Germinal center (tissue), 1 donor: ENCODE measurements around the gene SFXN2.
A peak's percentile ranks its signal among the peaks of the same experiment; 100 is the strongest.
"Not testable (repeated sequence)": the region's sequence is repeated elsewhere in the genome, so short reads cannot be mapped to it uniquely, and the experiment has no call there.

ENCODE experiments used
- DNase-seq: peaks from one replicate; pipeline ENCODE4 v3.0.0; 2012; ENCODE audit warnings: mixed read lengths, low spot score

Gene SFXN2

DNA sequence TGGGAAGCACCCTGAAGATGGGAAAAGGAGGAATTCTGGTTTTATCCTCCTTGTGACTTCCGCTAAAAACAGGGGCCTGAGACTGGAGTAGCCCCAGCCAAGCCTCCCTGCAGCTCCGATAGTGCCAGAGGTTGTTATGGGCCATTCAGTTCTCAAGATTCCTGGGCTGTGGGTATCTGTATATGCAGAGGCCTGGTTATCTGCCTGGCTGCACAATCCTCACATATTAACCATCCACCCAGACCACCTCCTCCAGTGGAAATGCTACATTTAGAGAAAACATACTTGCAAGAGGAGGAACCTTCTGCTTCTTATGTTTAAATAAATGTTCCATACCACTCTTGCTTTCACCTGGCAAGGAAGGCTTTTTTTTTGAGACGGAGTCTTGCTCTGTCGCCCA, 34.8 kb upstream of the SFXN2 start:
- no peak for DNase-seq

DNA sequence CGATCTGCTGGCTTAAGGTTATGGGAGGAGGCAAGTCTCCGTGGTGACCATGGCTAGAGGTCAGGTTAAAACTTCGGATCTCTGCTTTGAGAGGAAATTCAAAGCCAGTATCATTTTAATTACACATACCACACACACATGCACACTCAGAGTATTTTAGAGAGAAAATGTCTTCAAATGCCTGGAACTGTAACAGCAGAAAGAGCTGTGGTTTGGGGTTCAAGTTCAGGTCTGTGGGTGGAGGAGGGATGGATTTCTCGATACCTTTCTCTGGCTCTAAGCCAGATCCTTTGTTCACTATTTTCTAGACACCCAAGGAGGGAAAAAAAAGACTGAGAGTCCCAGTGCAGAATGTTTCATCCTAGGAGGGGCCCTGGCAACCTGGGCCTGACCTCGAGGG, 32.7 kb upstream of the SFXN2 start:
- DNase-seq, result no peak

DNA sequence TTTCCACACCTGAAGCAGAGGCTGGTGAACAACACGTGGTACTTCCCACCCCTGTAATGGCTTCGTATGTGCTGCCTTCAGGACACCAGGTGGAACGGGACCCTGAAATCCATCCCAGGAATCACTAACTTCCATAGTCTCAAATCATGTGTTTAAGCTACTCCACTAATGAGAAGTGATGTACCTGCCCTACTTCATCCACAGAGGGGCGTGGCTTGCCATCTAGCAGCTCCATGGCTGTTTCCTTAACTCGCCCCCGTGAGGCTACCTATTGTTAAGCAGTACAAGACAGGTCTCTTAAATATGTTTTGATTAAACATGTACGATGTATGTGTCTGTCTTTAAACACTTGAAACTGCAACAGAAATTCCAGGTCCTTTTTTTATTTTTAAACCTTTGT, 32.0 kb upstream of the SFXN2 start:
- DNase-seq, result no peak

DNA sequence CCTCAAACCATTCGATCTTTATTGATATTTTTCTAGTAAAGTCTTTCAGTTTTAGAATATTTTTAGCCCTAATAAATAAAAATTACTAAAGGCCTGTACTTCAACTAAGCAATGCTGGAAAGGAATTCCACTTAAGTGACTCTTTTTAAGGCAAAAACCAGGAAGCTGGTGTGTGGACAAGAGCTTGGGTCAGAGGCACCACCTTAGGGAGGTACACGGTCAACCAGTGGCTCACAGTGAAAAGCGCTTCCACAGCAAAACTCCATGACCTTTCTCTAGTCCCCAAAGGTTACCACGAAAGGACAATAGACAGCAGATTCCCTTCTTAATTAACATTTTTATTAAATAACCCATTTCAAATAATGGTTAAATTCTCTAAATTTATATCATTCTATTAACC, 31.5 kb upstream of the SFXN2 start:
- no peak for DNase-seq

DNA sequence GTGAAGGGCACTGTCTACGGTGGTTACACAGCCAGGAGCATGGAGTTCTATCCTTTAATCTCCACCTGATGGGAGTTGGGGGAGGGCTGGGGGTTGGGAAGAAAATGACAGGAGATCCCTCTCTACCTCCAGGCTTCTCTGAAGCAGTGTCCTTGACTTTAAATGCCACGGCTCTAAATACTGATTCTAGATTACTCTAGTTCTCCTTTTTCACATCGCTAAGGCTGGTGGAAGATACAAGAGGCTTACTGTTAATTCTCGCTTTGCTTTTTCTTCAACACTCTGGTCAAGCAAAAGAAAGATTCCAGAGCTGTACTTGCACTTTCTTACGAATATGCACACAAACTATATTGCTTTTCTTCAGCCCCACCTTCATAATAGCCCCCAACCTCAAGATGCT, 30.7 kb upstream of the SFXN2 start:
- DNase-seq, result no peak

DNA sequence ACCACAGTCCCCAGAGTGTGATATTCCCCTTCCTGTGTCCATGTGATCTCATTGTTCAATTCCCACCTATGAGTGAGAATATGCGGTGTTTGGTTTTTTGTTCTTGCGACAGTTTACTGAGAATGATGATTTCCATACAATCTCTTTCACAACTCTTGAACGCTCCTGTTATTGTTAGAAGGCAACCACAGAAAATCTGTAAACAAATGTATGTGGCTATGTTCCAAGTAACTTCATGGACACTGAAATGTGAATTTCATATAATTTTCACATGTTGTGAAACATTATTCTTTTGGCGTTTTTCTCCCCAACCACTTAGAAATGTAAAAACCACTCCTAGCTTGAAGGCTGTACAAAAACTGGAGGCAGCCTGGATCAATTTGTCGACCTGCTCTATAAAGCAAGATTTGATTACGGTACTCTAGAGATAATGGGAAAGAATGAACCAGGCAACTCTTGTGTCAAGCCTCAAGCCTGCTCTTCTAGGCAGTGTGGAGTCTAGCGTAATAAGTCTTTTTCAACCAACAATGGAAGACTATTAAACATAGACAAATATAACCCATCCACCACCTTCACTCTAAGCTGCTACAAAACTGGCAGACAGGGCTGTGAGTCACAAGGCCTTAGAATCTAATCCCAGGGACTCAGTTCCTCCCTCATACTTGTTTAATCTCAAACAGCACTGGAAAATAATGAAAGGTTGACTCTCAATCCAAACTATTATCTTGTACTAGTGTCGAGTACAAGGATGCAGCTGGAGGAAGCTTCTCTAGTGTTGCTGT, 23.0 kb upstream of the SFXN2 start:
- DNase-seq, result no peak

DNA sequence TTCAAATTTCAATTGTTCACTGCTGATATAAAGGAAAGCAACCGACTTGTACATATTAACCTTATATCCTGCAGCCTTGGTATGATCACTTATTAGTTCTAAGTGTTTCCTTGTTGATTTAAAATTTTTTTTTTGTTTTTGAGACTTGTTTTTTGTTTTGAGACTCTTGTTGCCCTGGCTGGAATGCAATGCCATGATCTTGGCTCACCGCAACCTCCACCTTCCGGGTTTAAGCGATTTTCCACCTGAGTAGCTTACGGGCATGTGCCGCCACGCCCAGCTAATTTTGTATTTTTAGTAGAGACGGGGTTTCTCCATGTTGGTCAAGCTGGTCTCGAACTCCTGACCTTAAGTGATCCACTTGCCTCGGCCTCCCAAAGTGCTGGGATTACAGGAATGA, 19.0 kb upstream of the SFXN2 start:
- DNase-seq, result not testable (repeated sequence)

DNA sequence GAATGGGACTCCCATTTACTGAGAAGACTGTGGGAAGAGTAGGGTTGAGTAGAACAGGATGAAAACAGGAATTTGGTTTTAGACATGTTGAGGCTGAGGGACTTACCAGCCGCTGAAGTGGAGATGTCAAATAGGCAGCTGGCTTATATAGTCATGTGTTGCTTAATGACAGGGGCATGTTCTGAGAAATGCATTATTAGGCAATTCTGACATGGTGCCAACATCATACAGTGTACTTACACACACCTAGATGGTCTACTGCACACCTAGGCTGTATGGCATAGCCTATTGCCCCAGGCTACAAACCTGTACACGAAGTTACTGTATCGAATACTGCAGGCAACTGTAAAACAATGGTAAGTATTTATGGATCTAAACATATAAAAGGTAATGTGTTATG, 17.7 kb upstream of the SFXN2 start:
- DNase-seq, result no peak

DNA sequence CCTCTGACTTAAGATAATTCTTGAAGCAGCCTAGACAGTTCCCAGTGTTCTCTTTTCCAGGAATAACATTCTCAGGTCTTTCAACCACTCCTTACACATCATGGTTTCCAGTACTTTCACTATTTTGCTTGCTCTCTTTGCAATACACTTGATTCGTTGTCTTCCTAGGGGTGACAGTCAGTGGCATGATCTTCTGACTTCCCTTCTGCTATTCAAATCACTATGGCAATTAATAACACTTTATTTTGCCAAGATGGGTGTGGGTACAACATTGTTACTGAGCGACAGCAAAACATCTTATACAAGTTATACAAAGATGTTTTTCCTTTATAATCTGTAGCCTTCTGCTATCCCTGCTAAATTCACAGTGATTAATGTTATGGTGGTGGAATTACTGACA, 15.5 kb upstream of the SFXN2 start:
- DNase-seq, result no peak

DNA sequence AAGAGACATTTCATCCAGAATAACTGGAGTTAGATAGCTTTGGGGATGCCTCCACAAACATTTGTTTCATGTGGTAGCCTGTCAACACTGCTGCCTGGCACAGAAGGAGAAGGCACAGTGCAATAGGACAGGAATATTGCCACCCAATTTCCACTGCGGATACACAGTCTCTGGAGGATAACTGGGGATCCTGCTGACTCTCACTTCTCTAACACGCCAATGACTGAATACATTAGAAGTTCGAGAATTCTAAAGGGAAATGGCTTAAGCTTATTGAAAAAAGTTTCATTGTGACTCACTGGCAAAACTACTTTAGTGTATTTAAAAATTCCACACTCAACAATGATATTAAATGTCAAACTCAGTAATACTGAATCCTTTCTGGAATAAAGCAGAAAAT, 13.2 kb upstream of the SFXN2 start:
- DNase-seq, result no peak

DNA sequence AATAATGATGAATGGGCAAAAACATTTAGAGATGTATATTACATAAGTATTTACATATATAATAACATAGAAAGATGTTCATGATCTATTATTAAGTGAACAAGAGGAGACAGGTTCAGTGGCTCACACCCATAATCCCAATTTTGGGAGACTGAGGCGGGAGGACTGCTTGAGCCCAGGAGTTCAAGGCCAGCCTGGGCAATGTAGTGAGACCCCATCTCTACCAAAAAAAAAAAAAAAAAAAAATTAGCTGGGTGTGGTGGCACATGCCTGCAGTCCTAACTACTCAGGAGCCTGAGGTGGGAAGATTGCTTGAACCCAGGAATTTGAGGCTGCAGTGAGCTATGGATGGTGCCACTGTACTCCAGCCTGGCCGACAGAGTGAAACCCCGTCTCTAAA, 12.6 kb upstream of the SFXN2 start:
- DNase-seq, result no peak

DNA sequence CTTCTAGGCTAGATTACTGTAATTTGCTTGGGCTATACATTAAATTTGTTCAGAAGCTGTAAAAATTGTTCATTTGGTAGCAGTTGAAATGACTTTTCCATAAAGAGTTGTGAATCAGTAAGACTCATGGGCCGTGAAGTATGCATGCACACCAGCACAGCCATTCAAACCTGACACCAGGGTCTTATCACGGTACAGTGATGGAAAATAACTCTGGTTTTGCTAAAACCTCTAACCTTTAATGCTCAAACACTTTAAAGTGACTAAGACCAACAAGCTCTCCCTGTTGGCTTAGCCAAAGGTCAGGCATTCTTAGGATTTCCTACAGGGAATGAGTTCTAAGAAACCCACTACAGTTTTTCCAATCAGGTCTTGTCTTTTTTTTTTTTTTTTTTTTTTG, 11.7 kb upstream of the SFXN2 start:
- DNase-seq, result no peak

DNA sequence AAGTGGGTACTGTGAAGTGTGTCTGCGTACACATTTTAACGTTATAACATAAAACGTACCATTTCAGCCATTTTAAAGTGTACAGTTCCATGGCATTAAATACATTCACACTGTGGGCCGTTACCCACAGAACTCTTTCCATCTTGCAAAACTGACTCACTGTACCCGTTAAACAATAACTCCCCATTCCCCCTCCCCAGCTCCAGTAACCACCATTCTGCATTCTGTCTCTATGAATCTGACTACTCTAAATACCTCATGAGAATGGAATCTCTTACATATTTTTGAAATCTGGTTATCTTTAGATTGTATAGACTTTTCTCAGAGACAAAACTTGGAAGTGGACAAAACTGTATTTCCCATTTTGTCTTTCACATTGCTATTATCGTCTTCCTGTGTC, 9.5 kb upstream of the SFXN2 start:
- DNase-seq, result no peak

DNA sequence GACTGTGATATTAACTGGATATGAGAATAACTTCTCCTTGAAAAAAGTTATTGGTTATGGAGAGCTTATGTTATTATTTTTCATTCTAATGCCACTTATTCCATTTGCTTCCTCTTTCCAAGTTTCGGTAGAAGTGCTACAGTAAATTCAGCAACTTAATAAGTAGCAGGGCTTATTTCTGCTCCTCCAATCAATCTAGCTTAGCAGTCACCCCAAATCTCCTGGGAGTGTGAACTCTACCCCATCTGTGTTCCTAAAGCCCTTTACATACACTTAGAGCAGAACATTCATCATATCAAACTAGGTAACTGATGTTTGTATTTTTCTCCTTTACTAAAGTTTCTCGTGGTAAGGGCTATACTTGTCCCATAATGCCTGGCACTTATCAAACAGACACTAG, 8.9 kb upstream of the SFXN2 start:
- no peak for DNase-seq

DNA sequence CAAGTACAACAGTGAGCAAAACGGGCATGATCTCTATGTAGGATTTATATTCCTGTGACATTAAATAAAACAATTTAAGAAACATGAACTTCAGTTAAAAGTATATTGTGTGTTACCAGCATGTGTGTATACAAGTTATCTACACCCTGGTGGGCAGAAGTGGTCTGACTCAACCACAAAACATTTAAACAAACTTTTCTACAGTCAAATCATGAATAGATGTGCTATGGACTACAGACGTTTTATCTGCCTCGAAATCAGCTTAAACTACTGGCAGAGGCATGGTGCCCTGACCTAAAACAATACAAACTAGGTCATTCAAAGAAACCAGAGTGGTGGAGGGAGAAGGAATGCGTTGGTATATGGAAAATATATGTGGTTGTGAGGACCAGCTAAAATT, 3.8 kb upstream of the SFXN2 start:
- no peak for DNase-seq

DNA sequence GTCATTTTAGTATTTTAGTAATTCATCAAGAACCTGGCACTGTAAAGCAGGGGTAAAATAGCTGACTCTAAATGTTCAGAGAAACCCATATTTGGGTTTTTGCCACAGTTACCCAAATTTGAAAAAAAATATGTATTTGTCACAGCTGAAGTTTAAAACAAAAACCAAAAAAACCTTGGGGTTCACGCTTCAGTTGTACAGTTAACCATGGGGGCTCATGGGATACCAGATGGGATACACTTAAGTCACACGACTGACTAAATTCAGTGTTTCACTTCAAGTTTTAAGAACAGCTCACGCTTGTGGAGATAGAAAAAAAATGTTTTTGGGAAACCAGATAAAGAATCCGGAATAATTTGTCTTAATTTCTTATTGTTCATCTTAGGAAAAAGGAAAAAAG, 2.3 kb upstream of the SFXN2 start:
- DNase-seq, result peak; percentile 38

DNA sequence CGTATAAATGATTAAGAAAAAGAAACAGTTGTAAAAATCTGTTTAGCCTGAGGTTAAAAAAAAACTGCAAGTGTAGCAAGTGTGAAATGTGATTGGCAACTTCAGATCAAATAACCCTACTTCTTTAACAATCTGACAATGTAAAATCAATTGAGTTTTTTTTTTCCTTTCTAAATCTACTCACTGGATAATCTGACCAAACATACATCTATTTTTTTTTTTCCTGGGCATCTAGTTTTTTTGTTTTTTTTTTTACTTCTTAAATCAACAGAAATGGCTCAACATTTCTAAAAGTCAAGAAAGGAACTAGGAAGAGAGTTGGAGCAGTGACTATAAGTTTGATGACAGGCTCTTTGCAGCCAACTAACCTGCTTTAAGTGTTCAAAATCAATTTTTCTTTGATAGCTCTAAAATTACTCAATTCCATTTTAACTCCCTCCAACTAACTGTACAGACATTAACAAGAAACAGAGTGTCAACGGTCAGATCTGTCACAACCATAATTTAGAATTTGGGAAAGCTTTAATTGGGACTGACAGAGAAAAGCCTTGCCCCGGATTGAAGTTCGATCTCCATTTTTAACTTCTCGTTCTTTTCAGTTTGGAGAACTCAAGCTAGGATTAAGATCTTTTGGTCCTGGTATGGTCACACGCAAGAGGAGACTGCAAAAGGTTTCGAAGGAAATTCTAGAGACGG, 1.4 kb upstream of the SFXN2 start:
- no peak for DNase-seq

DNA sequence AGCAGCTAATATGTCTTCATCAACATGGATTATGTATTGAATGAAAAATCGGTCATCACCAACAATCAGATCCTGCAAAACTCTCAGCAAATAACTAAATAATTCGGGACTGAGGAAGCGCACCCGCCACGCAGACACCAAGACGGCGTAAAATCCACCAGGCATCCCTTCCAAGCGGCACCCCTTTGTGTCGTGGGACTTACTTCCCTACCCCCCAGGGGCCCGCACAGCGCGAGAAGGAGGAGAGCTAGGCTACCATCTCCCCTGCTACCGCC, 960 bp upstream of the SFXN2 start:
- DNase-seq, result no peak

DNA sequence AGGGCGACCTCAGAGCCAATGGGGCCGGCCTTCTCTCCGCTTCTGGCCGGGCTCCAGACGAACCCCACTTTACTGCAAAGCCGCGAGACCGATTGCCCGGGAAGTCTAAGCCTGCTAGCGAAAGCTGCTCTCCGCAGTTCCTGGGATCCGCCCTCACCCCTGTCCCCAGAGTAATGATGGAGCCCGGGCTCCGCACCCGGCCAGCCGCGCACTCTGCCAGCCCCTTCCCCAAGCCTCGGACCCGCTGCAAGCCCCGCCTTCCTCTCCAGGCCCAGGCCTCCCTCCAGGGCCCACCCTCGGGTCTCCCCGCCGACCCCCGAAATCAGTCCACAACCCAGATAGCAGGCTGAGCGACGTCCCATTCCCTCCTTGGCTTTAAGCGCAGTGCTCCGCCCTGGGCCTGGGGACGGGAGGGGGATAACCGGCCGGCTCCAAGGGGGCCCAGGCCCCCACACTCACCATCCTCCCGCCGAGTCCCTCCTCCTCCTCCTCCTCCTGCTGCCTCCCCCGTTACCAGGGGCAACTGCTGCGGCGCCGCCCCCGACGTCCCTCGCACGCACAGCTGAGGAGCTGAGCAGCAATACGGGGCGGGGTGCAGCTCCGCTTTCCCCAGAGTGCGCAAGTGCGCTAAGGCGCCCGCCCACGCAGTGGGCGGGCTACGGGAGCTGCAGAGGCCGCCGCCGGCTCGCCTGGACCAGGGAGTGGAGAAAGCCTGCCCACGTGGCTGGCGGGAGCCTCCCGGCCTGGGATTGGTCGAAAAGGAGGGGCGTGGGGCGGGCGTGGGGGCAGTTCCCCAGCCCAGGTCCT, 419 bp upstream of the SFXN2 start, which contains the start of gene ARL3:
Gene ARL3, minus strand, starts transcription at position 584 of the 807 bp plus-strand sequence. Its CDS starts 122 bp downstream, at position 462.
- peak; percentile 96 for DNase-seq

DNA sequence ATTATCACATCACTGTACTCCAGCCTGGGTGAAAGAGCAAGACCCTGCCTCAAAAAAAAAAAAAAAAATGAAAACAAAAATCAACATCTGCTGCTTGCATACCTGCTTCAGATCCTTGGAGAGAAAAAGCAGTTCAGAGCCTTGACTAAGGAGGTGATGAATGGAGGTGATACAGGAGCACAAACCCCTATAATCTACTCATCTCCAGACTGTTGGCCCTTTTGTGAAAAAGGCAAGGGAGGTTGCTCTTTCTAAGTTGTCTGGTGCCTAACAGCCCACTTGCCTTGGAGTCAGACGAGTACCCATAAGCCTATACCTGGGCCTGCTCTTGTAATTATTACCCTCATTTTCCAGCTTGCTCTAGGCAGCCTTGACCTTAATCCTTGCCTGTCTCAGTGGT, 1.4 kb downstream of the SFXN2 start:
- DNase-seq, result no peak

DNA sequence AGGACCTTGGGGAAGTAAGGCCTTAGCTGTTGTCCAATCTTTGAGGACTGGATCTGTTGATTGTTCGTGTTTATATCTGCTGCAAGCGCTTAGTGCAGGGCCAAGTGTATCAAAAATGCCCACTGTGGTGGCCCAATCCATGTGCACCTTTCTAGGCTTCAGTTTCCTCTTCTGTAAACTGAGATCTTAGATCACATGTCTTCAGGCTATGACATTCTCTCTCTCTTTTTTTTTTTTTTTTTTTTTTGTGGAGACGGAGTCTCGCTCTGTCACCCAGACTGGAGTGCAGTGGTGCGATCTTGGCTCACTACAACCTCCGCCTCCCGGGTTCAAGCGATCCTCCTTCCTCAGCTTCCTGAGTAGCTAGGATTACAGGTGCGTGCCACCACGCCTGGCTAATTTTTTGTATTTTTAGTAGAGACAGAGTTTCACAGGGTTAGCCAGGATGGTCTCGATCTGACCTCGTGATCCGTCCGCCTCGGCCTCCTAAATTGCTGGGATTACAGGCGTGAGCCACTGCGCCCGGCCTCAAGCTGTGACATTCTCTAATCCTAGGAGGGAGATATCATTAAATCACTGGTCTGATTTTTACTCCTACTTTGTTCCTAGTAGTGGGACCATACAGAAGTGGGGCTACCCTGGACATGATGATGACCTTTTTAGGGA, 2.6 kb downstream of the SFXN2 start:
- not testable (repeated sequence) for DNase-seq

DNA sequence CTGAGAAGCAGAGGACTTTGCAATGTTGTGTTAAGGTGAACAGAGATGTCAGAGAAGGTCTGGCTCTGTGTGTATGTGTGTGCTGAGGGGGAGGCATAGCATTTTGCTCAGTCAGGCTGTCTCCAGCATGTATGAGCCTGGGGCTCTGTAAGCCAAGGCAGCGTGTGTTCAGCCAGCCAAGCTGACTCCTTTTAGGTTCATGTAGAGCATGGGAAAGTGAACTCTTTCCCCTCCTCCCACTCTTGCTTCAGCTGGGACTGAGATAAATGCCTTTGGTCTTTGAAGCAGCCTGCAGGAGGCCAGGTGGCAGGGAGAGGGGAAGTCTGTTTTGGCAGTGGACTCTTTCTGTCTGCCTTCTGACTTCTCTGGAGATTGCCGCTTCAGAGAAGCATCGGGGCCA, 3.8 kb downstream of the SFXN2 start:
- no peak for DNase-seq

DNA sequence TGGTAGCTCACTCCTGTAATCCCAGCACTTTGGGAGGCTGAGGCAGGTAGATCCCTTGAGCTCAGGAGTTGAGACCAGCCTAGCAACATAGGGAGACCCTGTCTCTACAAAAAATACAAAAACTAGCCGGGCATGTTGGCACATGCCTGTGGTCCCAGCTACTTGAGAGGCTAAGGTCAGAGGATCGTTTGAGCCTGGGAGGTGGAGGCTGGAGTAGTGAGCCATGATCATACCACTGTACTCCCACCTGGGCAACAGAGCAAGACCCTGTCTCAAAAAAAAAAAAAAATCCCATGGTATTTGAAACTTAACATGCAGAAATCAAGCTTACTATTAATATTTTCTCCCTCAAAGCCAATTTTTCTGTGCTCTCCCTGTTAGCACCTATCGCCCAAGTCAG, 5.9 kb downstream of the SFXN2 start:
- no peak for DNase-seq
